Endothelial cell (in vitro differentiated cells): ENCODE results near the gene HOXA7. TPM values are rescaled to one million over a fixed set of nuclear protein-coding genes. Genes with fewer than 3 reads are reported as not detected.
A peak's percentile ranks its signal among the peaks of the same experiment; 100 is the strongest.

Source experiments
- DNase-seq: peaks from one replicate; pipeline ENCODE4 v3.0.0; 2021; ENCODE audit warnings: low spot score
- H3K27ac Mint-ChIP-seq: one replicate; pipeline ENCODE4 v1.8.0; 2021; ENCODE audit warnings: mixed read lengths, inconsistent platforms; ENCODE audit not compliant: unreplicated experiment
- H3K27me3 Mint-ChIP-seq: one replicate; pipeline ENCODE4 v1.8.0; 2021; ENCODE audit warnings: mild to moderate bottlenecking, moderate library complexity, mixed read lengths, inconsistent platforms; ENCODE audit not compliant: unreplicated experiment
- H3K36me3 Mint-ChIP-seq: one replicate; pipeline ENCODE4 v1.8.0; 2021; ENCODE audit warnings: mild to moderate bottlenecking, low read depth, mixed read lengths, inconsistent platforms; ENCODE audit not compliant: unreplicated experiment
- H3K4me1 Mint-ChIP-seq: one replicate; pipeline ENCODE4 v1.8.0; 2021; ENCODE audit warnings: mild to moderate bottlenecking, mixed read lengths, inconsistent platforms; ENCODE audit not compliant: unreplicated experiment
- H3K4me3 Mint-ChIP-seq: one replicate; pipeline ENCODE4 v1.8.0; 2021; ENCODE audit warnings: mild to moderate bottlenecking, mixed read lengths, inconsistent platforms; ENCODE audit not compliant: unreplicated experiment
- H3K9me3 Mint-ChIP-seq: one replicate; pipeline ENCODE4 v1.8.0; 2021; ENCODE audit warnings: mixed read lengths, inconsistent platforms; ENCODE audit not compliant: unreplicated experiment
- CTCF ChIP-seq: fragments of 200-600 bp; sonication (generic); IDR thresholded peaks from one replicate; pipeline ENCODE4 v1.5.0; 2021; ENCODE audit warnings: antibody characterized with exemption; ENCODE audit not compliant: unreplicated experiment
- total RNA-seq: library from RNA; stranded (reverse); fragmentation: NEBNext Ultra II Directional; extraction: Animal tissue kit (Norgen Biotek cat#: 25700); gene quantifications from one replicate; pipeline ENCODE4 v1.2.1, GENCODE V29; 2021; ENCODE audit not compliant: unreplicated experiment

HOXA7 gene
- total RNA-seq, 1 donor from 2014 or later: not detected

- no peak overlapping the region for H3K27ac Mint-ChIP-seq
- peaks cover 23% of the 10 kb centered on the region for H3K4me1 Mint-ChIP-seq
- H3K9me3 Mint-ChIP-seq: no peaks in the 10 kb centered on the region
- H3K36me3 Mint-ChIP-seq: peaks cover 8% of the 10 kb centered on the region
- no peak for TF ChIP-seq CTCF
- H3K27me3 Mint-ChIP-seq: peaks cover 44% of the 10 kb centered on the region
- peak overlapping the region; percentile 37 for H3K4me3 Mint-ChIP-seq
- no peak for DNase-seq
Measured at GRCh38 chr7:27145165-27145913, 11.1 kb downstream of the HOXA7 start.

GRCh38 chr7:27144781-27145164 lies 11.7 kb downstream of the HOXA7 start:
- no peaks in the 10 kb centered on the region for H3K9me3 Mint-ChIP-seq
- DNase-seq: no peak
- H3K4me3 Mint-ChIP-seq: peak overlapping the region; percentile 37
- H3K36me3 Mint-ChIP-seq: peaks cover 8% of the 10 kb centered on the region
- H3K4me1 Mint-ChIP-seq: peaks cover 24% of the 10 kb centered on the region
- H3K27me3 Mint-ChIP-seq: peaks cover 41% of the 10 kb centered on the region
- no peak for TF ChIP-seq CTCF
- H3K27ac Mint-ChIP-seq: no peak overlapping the region

GRCh38 chr7:27143950-27144780 lies 12.3 kb downstream of the HOXA7 start:
- no peak overlapping the region for H3K27ac Mint-ChIP-seq
- DNase-seq: no peak
- no peak for TF ChIP-seq CTCF
- no peak overlapping the region for H3K4me3 Mint-ChIP-seq
- peaks cover 8% of the 10 kb centered on the region for H3K36me3 Mint-ChIP-seq
- H3K4me1 Mint-ChIP-seq: peaks cover 25% of the 10 kb centered on the region
- H3K27me3 Mint-ChIP-seq: peaks cover 42% of the 10 kb centered on the region
- H3K9me3 Mint-ChIP-seq: no peaks in the 10 kb centered on the region

GRCh38 chr7:27143023-27143949 lies 13.2 kb downstream of the HOXA7 start, which contains the start of gene HOXA5:
Gene HOXA5 (minus strand): TSS chr7:27143681. CDS start chr7:27143607, 74 bp downstream.
- Mint-ChIP-seq H3K27me3 (peaks cover 42% of the 10 kb centered on the region), H3K36me3 (peaks cover 8% of the 10 kb centered on the region)

More at GRCh38 chr7:27143023-27143949, 13.2 kb downstream of the HOXA7 start, which contains the start of gene HOXA5:
- Mint-ChIP-seq H3K27ac (no peak within 1 kb of the TSS), H3K4me3 (peak within 1 kb of the TSS; percentile 91), H3K9me3 (no peaks in the 10 kb centered on the region), H3K4me1 (peaks cover 28% of the 10 kb centered on the region)
- DNase-seq: peak; percentile 86
- TF ChIP-seq CTCF: peak; percentile 90
